H1 (cell line): Measurements from ENCODE around the gene ADTRP. TPM values are rescaled to one million over a fixed set of nuclear protein-coding genes. Genes with fewer than 3 reads are reported as not detected.

Source experiments
- ASH2L ChIP-seq: fragments of 200-600, 300-600 bp; sonication (generic); IDR thresholded peaks from one replicate; pipeline ENCODE4 v1.7.1; 2017; ENCODE audit warnings: low read length
- ATF3 ChIP-seq: IDR thresholded peaks from 2 replicates; pipeline ENCODE4 v1.6.1; 2011; ENCODE audit warnings: low read depth, mild to moderate bottlenecking, low read length; ENCODE audit not compliant: insufficient read depth
- BRCA1 ChIP-seq: IDR thresholded peaks from 2 replicates; pipeline ENCODE4 v1.6.1; 2012; ENCODE audit warnings: low read depth, low read length, improper control_type of control experiment
- CBX5 ChIP-seq: fragments of 300-800, 300-1000 bp; sonication (generic); IDR thresholded peaks from 2 replicates; pipeline ENCODE4 v1.7.1; 2016; ENCODE audit warnings: antibody characterized with exemption, low read length, low read depth
- CHD7 ChIP-seq: fragments of 300-600 bp; sonication (generic); IDR thresholded peaks from 2 replicates; pipeline ENCODE4 v1.7.1; 2012; ENCODE audit warnings: low read length, moderate library complexity, mild to moderate bottlenecking, inconsistent platforms; ENCODE audit not compliant: insufficient replicate concordance
- EZH2 ChIP-seq: fragments of 200-600 bp; sonication (generic); IDR thresholded peaks from 2 replicates; pipeline ENCODE4 v1.7.1; 2012; ENCODE audit warnings: low read depth, mild to moderate bottlenecking, moderate library complexity, low read length, inconsistent platforms; ENCODE audit not compliant: severe bottlenecking
- GABPA ChIP-seq: IDR thresholded peaks from 2 replicates; pipeline ENCODE4 v1.6.1; 2011; ENCODE audit warnings: mild to moderate bottlenecking, low read length, moderate library complexity, borderline replicate concordance; ENCODE audit not compliant: insufficient read depth
- RAD21 ChIP-seq, 2 experiments: IDR thresholded peaks in 1 of 2; conservative IDR thresholded peaks in 1 of 2; 2 replicates each; pipeline ENCODE4 v1.6.1; 2011; ENCODE audit warnings: low read depth in 2 of 2, low read length in 2 of 2, improper control_type of control experiment in 1 of 2, inconsistent platforms in 1 of 2, mild to moderate bottlenecking in 1 of 2, moderate library complexity in 1 of 2
- SIX5 ChIP-seq: IDR thresholded peaks from 2 replicates; pipeline ENCODE4 v1.6.1; 2011; ENCODE audit warnings: mild to moderate bottlenecking, low read depth, low read length
- TAF7 ChIP-seq: optimal IDR thresholded peaks from 2 replicates; pipeline ENCODE3; 2011; ENCODE audit warnings: low read depth, mild to moderate bottlenecking, inconsistent platforms, low read length, moderate library complexity, borderline replicate concordance
- polyA plus RNA-seq, 7 experiments: library from polyadenylated mRNA; depleted of rRNA in 3 of 7; stranded (reverse) in 5 of 7; unstranded in 2 of 7; fragments of >200 nt in 5 of 7; fragments of 200-250 nt in 2 of 7; gene quantifications; 1 replicate in 5 of 7; 2 replicates in 1 of 7; 4 replicates in 1 of 7; pipeline versions ENCODE4 v1.2.1 to v1.2.3, GENCODE V29; 2011 to 2013; ENCODE audit warnings: missing spikeins in 2 of 7, mixed read lengths in 2 of 7
- total RNA-seq: library from RNA; stranded (reverse); fragmentation: NEBNext Ultra II Directional; extraction: Animal tissue kit (Norgen Biotek cat#: 25700); gene quantifications from 2 replicates; pipeline ENCODE4 v1.2.1, GENCODE V29; 2021

ADTRP gene
- total and polyA plus RNA-seq, 2 of the 8 experiments (the other 6 are each of a cell fraction or from before 2014, with no cell fraction given) = 0.08 to 0.45 TPM

GRCh38 chr6:11702500-11703130 lies 76.0 kb downstream of the ADTRP start (continued):
- TF ChIP-seq CHD7 (no peak), RAD21 (IDR thresholded peaks at IDR 0.05 in 1 of 2, conservative IDR thresholded peaks at IDR 0.05 in 1 of 2; ENCODE audit: low read depth in 2 of 2, low read length in 2 of 2) (no peak), TAF7 (no peak), SIX5 (no peak), ASH2L (no peak), GABPA (no peak), CBX5 (no peak), ATF3 (no peak), EZH2 (no peak), BRCA1 (no peak)
